Glutamatergic neuron (in vitro differentiated cells): ENCODE measurements around the gene TBC1D9. TPM values are rescaled to one million over a fixed set of nuclear protein-coding genes. Genes with fewer than 3 reads are reported as not detected.

Source experiments
- DNase-seq: peaks from one replicate; pipeline ENCODE4 v3.0.0; 2022
- H3K27ac Mint-ChIP-seq: one replicate; pipeline ENCODE4 v1.8.0; 2020; ENCODE audit warnings: mild to moderate bottlenecking, mixed read lengths, inconsistent platforms; ENCODE audit not compliant: unreplicated experiment
- H3K27me3 Mint-ChIP-seq: one replicate; pipeline ENCODE4 v1.8.0; 2020; ENCODE audit warnings: mild to moderate bottlenecking, moderate library complexity, mixed read lengths, inconsistent platforms; ENCODE audit not compliant: unreplicated experiment
- H3K36me3 Mint-ChIP-seq: one replicate; pipeline ENCODE4 v1.8.0; 2020; ENCODE audit warnings: mild to moderate bottlenecking, mixed read lengths, inconsistent platforms; ENCODE audit not compliant: unreplicated experiment
- H3K4me1 Mint-ChIP-seq: one replicate; pipeline ENCODE4 v1.8.0; 2020; ENCODE audit warnings: mild to moderate bottlenecking, low read depth, mixed read lengths, inconsistent platforms; ENCODE audit not compliant: unreplicated experiment
- H3K4me3 Mint-ChIP-seq: one replicate; pipeline ENCODE4 v1.8.0; 2020; ENCODE audit warnings: mild to moderate bottlenecking, mixed read lengths, inconsistent platforms; ENCODE audit not compliant: unreplicated experiment
- H3K9me3 Mint-ChIP-seq: one replicate; pipeline ENCODE4 v1.8.0; 2020; ENCODE audit warnings: mild to moderate bottlenecking, moderate library complexity, mixed read lengths, inconsistent platforms; ENCODE audit not compliant: unreplicated experiment
- total RNA-seq: library from RNA; stranded (reverse); fragmentation: NEBNext Ultra II Directional; extraction: Animal tissue kit (Norgen Biotek cat#: 25700); gene quantifications from one replicate; pipeline ENCODE4 v1.2.1, GENCODE V29; 2021; ENCODE audit not compliant: unreplicated experiment
- TF ChIP-seq, protein P1 (sequence below): fragments of 200-600 bp; sonication (generic); IDR thresholded peaks from one replicate; pipeline ENCODE4 v1.5.0; 2021; ENCODE audit not compliant: partially characterized antibody, unreplicated experiment

TBC1D9 gene
- total RNA-seq, 1 donor from 2014 or later = 47.8 TPM

DNA sequence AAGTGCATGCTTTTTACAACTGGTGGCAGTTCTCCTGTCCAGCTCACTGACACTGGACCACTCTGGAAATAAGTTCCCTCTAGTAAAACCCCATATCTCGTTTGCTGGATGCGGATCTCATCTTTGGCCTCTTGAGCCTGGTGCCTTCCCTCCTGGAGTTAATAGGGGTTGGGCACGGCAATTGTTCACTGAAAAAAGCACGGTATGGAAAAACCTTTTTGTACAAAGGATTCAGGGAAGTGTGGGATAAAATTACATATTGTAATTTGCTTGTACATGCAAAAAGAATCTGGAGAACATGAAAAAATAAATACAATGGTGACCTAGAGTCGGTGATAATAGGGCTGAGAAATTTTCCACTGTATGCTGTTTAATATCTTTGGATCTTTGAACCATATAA, 30.6 kb downstream of the TBC1D9 start:
- DNase-seq = no peak
- Mint-ChIP-seq H3K27ac (no peak overlapping the region), H3K4me3 (no peak overlapping the region), H3K36me3 (no peaks in the 10 kb centered on the region), H3K4me1 (no peaks in the 10 kb centered on the region), H3K27me3 (peaks cover 2% of the 10 kb centered on the region), H3K9me3 (no peaks in the 10 kb centered on the region)
- TF ChIP-seq, protein P1, sequence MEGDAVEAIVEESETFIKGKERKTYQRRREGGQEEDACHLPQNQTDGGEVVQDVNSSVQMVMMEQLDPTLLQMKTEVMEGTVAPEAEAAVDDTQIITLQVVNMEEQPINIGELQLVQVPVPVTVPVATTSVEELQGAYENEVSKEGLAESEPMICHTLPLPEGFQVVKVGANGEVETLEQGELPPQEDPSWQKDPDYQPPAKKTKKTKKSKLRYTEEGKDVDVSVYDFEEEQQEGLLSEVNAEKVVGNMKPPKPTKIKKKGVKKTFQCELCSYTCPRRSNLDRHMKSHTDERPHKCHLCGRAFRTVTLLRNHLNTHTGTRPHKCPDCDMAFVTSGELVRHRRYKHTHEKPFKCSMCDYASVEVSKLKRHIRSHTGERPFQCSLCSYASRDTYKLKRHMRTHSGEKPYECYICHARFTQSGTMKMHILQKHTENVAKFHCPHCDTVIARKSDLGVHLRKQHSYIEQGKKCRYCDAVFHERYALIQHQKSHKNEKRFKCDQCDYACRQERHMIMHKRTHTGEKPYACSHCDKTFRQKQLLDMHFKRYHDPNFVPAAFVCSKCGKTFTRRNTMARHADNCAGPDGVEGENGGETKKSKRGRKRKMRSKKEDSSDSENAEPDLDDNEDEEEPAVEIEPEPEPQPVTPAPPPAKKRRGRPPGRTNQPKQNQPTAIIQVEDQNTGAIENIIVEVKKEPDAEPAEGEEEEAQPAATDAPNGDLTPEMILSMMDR = no peak

- no peak overlapping the region for H3K27ac Mint-ChIP-seq
- no peaks in the 10 kb centered on the region for H3K36me3 Mint-ChIP-seq
- no peaks in the 10 kb centered on the region for H3K9me3 Mint-ChIP-seq
- TF ChIP-seq, protein P1 = no peak
- DNase-seq = no peak
- H3K4me3 Mint-ChIP-seq = no peak overlapping the region
- H3K27me3 Mint-ChIP-seq = peaks cover 2% of the 10 kb centered on the region
- H3K4me1 Mint-ChIP-seq = no peaks in the 10 kb centered on the region
Measured at GRCh38 chr4:140724760-140725159, 31.4 kb downstream of the TBC1D9 start.

GRCh38 chr4:140720387-140721304, 35.5 kb downstream of the TBC1D9 start:
- H3K4me3 Mint-ChIP-seq = no peak overlapping the region
- no peaks in the 10 kb centered on the region for H3K4me1 Mint-ChIP-seq
- no peaks in the 10 kb centered on the region for H3K27me3 Mint-ChIP-seq
- no peak for DNase-seq
- no peaks in the 10 kb centered on the region for H3K36me3 Mint-ChIP-seq
- TF ChIP-seq, protein P1 = no peak
- peaks cover under 1% of the 10 kb centered on the region for H3K9me3 Mint-ChIP-seq
- H3K27ac Mint-ChIP-seq = no peak overlapping the region

GRCh38 chr4:140719686-140720085, 36.5 kb downstream of the TBC1D9 start:
- H3K27ac Mint-ChIP-seq = no peak overlapping the region
- no peaks in the 10 kb centered on the region for H3K27me3 Mint-ChIP-seq
- no peaks in the 10 kb centered on the region for H3K36me3 Mint-ChIP-seq
- peaks cover 1% of the 10 kb centered on the region for H3K9me3 Mint-ChIP-seq
- TF ChIP-seq, protein P1 = no peak
- no peaks in the 10 kb centered on the region for H3K4me1 Mint-ChIP-seq
- H3K4me3 Mint-ChIP-seq = no peak overlapping the region
- no peak for DNase-seq

- no peaks in the 10 kb centered on the region for H3K4me1 Mint-ChIP-seq
- peaks cover 1% of the 10 kb centered on the region for H3K9me3 Mint-ChIP-seq
- no peak overlapping the region for H3K27ac Mint-ChIP-seq
- no peak overlapping the region for H3K4me3 Mint-ChIP-seq
- TF ChIP-seq, protein P1 = no peak
- DNase-seq = no peak
- no peaks in the 10 kb centered on the region for H3K27me3 Mint-ChIP-seq
- H3K36me3 Mint-ChIP-seq = no peaks in the 10 kb centered on the region
Measured at GRCh38 chr4:140719022-140719421, 37.2 kb downstream of the TBC1D9 start.
